ENCODE results near the gene VIL1.

DNA sequence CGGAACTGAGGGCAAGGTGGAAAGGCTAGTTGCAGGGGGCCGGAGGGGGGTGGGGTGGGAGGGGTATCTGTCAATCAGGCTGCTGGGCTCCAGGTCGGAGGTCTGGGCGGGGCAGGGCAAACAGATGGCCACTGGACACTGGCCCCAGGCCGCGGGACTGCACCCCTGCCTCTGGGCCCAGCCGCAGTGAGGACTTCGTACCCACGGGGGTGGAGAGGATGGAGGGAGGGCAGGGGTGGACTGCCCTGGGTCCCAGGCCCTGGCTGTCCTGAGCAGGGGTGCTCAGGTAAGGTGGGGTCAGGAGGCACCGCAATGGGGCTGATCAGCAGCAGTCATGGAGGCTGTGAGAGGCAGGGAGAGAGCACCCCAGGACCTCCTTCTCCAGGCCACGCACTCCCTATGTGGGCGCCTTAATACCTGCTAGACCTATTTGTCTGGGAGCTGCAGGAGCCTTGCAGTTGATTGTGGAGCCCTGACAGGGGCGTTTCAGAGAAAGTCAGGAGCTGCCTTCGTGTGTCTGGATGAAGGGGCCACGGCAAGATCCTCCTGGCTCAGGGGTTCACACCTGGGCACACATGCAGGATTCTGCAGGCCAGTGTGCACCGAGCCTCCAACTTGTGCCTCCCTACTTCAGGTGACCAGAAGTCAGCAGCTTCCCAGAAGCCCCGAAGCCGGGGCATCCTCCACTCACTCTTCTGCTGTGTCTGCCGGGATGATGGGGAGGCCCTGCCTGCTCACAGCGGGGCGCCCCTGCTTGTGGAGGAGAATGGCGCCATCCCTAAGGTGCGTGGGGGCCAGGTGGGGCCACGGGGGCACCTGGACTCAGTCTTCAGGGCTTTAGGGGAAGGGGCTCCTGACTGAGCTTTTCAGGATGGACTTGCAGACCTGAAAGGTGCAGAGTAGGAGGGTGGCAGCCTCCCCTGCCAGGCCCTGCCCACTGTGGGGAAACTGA lies 17.7 kb upstream of the VIL1 start:
- TF ChIP-seq HDAC2 (IDR thresholded peaks at IDR 0.05) (no peak), ZNF12 (CRISPR knock-in tag; IDR thresholded peaks at IDR 0.05) (no peak), MYC (IDR thresholded peaks at IDR 0.05; ENCODE audit: low read depth, low read length) (no peak), MYC (CRISPR knock-in tag; IDR thresholded peaks at IDR 0.05; ENCODE audit: borderline replicate concordance, low read depth) (no peak), MTA3 (IDR thresholded peaks at IDR 0.05; ENCODE audit: borderline replicate concordance) (no peak), PHB2 (IDR thresholded peaks at IDR 0.05; ENCODE audit: low read depth) (no peak), HNRNPLL (IDR thresholded peaks at IDR 0.05; ENCODE audit: low read depth, low read length, poor library complexity, severe bottlenecking) (no peak), NBN (IDR thresholded peaks at IDR 0.05; ENCODE audit: low read depth) (no peak), POLR2A (conservative IDR thresholded peaks at IDR 0.05) (no peak), ZSCAN29 (IDR thresholded peaks at IDR 0.05) (no peak), POLR2G (IDR thresholded peaks at IDR 0.05; ENCODE audit: low read depth, low read length) (peak; percentile 48), ZNF184 (CRISPR knock-in tag; IDR thresholded peaks at IDR 0.05) (no peak), TARDBP (IDR thresholded peaks at IDR 0.05) (no peak)
- TF ChIP-seq, protein P1, sequence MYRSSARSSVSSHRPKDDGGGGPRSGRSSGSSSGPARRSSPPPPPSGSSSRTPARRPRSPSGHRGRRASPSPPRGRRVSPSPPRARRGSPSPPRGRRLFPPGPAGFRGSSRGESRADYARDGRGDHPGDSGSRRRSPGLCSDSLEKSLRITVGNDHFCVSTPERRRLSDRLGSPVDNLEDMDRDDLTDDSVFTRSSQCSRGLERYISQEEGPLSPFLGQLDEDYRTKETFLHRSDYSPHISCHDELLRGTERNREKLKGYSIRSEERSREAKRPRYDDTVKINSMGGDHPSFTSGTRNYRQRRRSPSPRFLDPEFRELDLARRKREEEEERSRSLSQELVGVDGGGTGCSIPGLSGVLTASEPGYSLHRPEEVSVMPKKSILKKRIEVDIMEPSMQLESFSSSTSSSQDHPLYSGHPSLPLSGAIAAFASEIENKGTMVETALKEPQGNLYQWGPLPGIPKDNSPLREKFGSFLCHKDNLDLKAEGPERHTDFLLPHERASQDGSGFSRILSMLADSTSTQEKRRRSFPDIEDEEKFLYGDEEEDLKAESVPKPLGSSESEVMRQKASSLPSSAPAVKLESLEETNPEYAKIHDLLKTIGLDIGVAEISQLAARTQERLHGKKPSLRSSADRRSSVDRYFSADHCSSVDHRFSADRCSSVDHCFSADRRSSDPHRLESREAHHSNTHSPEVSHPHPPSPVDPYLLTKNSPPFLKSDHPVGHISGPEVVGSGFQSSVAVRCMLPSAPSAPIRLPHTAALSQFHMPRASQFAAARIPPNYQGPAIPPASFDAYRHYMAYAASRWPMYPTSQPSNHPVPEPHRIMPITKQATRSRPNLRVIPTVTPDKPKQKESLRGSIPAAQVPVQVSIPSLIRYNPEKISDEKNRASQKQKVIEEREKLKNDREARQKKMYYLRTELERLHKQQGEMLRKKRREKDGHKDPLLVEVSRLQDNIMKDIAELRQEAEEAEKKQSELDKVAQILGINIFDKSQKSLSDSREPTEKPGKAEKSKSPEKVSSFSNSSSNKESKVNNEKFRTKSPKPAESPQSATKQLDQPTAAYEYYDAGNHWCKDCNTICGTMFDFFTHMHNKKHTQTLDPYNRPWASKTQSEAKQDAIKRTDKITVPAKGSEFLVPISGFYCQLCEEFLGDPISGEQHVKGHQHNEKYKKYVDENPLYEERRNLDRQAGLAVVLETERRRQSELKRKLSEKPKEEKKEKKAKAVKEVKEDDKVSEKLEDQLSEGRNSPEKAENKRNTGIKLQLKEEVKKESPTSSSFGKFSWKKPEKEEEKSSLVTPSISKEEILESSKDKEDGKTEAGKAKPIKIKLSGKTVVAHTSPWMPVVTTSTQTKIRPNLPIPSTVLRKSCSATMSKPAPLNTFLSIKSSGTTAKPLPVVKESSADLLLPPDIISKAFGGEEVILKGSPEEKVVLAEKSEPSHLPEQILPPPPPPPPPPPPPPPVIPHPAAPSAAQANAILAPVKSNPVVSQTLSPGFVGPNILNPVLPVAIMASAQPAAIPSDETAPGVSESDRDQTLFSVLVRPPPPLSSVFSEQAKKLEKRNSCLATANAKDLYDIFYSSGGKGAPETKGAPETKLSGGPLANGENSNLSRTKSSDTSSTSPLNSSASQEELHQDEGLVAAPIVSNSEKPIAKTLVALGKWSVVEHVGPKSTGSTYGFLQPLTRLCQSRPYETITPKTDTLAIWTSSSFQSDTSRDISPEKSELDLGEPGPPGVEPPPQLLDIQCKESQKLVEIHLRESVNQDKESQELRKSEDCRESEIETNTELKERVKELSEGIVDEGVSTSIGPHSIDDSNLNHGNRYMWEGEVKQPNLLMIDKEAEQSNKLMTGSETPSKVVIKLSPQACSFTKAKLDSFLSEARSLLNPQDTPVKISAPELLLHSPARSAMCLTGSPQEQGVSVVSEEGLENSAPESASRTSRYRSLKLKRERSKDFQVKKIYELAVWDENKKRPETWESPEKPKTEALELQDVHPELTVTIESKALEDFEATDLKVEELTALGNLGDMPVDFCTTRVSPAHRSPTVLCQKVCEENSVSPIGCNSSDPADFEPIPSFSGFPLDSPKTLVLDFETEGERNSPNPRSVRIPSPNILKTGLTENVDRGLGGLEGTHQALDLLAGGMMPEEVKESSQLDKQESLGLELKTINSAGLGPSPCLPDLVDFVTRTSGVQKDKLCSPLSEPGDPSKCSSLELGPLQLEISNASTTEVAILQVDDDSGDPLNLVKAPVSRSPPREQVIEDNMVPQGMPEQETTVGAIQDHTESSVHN (IDR thresholded peaks at IDR 0.05; ENCODE audit: borderline replicate concordance in 1 of 2, low read depth in 1 of 2): no peak
- TF ChIP-seq, protein P2, sequence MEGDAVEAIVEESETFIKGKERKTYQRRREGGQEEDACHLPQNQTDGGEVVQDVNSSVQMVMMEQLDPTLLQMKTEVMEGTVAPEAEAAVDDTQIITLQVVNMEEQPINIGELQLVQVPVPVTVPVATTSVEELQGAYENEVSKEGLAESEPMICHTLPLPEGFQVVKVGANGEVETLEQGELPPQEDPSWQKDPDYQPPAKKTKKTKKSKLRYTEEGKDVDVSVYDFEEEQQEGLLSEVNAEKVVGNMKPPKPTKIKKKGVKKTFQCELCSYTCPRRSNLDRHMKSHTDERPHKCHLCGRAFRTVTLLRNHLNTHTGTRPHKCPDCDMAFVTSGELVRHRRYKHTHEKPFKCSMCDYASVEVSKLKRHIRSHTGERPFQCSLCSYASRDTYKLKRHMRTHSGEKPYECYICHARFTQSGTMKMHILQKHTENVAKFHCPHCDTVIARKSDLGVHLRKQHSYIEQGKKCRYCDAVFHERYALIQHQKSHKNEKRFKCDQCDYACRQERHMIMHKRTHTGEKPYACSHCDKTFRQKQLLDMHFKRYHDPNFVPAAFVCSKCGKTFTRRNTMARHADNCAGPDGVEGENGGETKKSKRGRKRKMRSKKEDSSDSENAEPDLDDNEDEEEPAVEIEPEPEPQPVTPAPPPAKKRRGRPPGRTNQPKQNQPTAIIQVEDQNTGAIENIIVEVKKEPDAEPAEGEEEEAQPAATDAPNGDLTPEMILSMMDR (IDR thresholded peaks at IDR 0.05 in 2 of 3, conservative IDR thresholded peaks at IDR 0.05 in 1 of 3; ENCODE audit: insufficient read depth in 2 of 3, low read depth in 1 of 3, low read length in 3 of 3): no peak

Measured in K562 (cell line).